ENCODE results near the gene CUL2.

- TF ChIP-seq CTCF (IDR thresholded peaks at IDR 0.05) (no peak), POLR2A (IDR thresholded peaks at IDR 0.05) (no peak), EP300 (IDR thresholded peaks at IDR 0.05) (no peak)
These were observed 455 bp downstream of the CUL2 start for GRCh38 chr10:35089611-35090161.
